Fibroblast of pulmonary artery (primary cell): ENCODE measurements around the gene MIS12.
A peak's percentile ranks its signal among the peaks of the same experiment; 100 is the strongest.

Experiments used
- DNase-seq: peaks from one replicate; pipeline ENCODE4 v3.0.0-alpha.2; 2010; ENCODE audit warnings: low read depth
- H3K4me3 ChIP-seq: replicated peaks from 2 replicates; pipeline ENCODE4 v1.5.1; 2011; ENCODE audit warnings: low read depth, mild to moderate bottlenecking, control low read depth, low read length, moderate library complexity
- CTCF ChIP-seq: IDR thresholded peaks from 2 replicates; pipeline ENCODE4 v1.5.1; 2011; ENCODE audit warnings: mild to moderate bottlenecking, control low read depth, low read length, inconsistent platforms; ENCODE audit errors: missing control alignments

Gene MIS12

GRCh38 chr17:5478992-5479391 is 7.4 kb upstream of the MIS12 start:
- no peak for DNase-seq
- H3K4me3 ChIP-seq = no peak overlapping the region
- TF ChIP-seq CTCF = no peak

- H3K4me3 ChIP-seq = no peak overlapping the region
- no peak for TF ChIP-seq CTCF
- DNase-seq = no peak
Measured at GRCh38 chr17:5480962-5481361, 5.4 kb upstream of the MIS12 start.

DNA sequence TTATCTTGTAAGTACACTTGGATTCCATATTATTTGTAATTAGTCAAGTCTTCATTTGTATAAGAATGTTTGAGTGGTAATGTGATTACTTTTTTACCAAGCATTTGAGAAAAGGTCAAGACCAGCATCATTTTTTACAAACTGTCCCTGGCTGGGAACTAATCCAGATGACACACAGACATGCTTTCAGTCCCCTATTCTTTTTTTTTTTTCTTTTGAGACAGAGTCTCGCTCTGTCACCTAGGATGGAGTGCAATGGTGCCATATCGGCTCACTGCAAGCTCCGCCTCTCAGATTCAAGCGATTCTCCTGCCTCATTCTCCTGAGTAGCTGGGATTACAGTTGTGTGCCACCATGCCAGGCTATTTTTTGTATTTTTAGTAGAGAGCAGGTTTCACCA is 4.9 kb upstream of the MIS12 start:
- no peak overlapping the region for H3K4me3 ChIP-seq
- no peak for DNase-seq
- no peak for TF ChIP-seq CTCF

DNA sequence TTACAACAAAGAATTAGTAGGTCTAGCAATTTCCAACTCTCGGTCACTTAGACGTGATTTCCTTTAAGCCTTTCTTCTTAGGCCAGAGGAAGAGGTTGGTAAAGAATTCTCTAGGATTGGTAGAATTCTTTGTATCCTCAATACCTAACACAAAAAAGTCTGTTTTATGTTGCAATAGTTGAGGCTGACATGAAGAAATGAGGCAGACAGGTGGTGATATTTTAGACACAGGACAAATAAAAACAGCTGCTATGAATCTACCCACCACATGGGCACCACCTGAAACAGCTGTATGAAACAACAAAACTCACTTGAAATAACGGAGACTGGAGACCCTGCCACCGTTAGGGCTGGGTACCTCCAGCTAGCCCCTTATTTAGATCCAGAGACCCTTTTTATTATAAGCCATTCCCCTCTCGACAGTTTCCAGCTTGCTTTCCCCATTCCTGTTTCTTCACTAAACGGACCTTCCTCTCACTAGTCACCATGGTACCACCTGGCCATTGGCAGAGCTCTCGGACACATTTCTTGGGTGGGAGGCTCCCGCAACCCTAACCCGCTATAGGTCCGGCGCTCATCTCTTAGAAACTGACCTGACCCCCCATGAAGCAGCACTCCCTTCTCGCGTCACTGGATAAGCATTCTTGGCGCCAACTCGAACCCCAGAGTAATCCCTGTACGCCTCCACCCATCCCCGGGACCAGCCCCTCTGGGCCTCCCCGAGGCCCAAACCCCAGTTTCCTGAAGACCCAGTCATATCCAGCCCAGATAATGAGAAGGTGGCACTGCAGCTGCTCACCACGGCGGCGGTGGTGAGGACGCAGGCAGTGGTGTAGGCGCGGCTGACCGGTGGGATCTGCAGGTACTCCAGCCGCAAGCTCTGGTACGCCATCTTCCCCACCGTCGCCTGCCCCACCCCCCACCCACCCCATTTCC is 828 bp upstream of the MIS12 start, which contains the start of gene DERL2:
Gene DERL2, minus strand, starts transcription at position 909 of the 936 bp plus-strand sequence. Its CDS starts 17 bp downstream, at position 892.
- peak; percentile 26 for DNase-seq
- TF ChIP-seq CTCF = no peak

DNA sequence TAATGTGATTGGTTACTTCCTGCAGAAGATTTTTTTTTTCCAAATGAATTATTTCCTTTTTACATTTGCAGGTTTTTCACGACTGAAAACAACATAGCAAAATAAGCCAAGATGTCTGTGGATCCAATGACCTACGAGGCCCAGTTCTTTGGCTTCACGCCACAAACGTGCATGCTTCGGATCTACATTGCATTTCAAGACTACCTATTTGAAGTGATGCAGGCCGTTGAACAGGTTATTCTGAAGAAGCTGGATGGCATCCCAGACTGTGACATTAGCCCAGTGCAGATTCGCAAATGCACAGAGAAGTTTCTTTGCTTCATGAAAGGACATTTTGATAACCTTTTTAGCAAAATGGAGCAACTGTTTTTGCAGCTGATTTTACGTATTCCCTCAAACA is 2.4 kb downstream of the MIS12 start:
- H3K4me3 ChIP-seq = no peak overlapping the region
- TF ChIP-seq CTCF = no peak
- no peak for DNase-seq

More for the DNA sequence above, 828 bp upstream of the MIS12 start, which contains the start of gene DERL2:
- H3K4me3 ChIP-seq = peak within 1 kb of the TSS; percentile 96

- no peak for DNase-seq
- no peak overlapping the region for H3K4me3 ChIP-seq
- TF ChIP-seq CTCF = no peak
Measured at GRCh38 chr17:5492970-5493369, 6.6 kb downstream of the MIS12 start.
